HEK293 (cell line): Measurements from ENCODE around the gene MEST.

Experiments
- CTCF ChIP-seq: fragments of 450-650 bp; formaldehyde crosslinking; IDR thresholded peaks from 2 replicates; pipeline ENCODE4 v1.5.1; 2016; ENCODE audit warnings: missing biosample characterization, missing genetic modification characterization
- ZBTB20 ChIP-seq: fragments of 450-650 bp; formaldehyde crosslinking; IDR thresholded peaks from 2 replicates; pipeline ENCODE4 v1.5.1; 2016; ENCODE audit warnings: missing biosample characterization, missing genetic modification characterization
- ZNF10 ChIP-seq: fragments of 450-650 bp; formaldehyde crosslinking; IDR thresholded peaks from 2 replicates; pipeline ENCODE4 v1.5.1; 2017; ENCODE audit warnings: missing biosample characterization, missing genetic modification characterization
- ZNF239 ChIP-seq: fragments of 450-650 bp; formaldehyde crosslinking; IDR thresholded peaks from 2 replicates; pipeline ENCODE4 v1.5.1; 2016; ENCODE audit warnings: missing biosample characterization, missing genetic modification characterization
- ZNF354C ChIP-seq: fragments of 450-650 bp; formaldehyde crosslinking; IDR thresholded peaks from 2 replicates; pipeline ENCODE4 v1.5.1; 2016; ENCODE audit warnings: missing biosample characterization, missing genetic modification characterization, low read depth, borderline replicate concordance
- ZNF433 ChIP-seq: fragments of 450-650 bp; formaldehyde crosslinking; IDR thresholded peaks from 2 replicates; pipeline ENCODE4 v1.5.1; 2016; ENCODE audit warnings: missing biosample characterization, missing genetic modification characterization, low read depth
- ZNF707 ChIP-seq: fragments of 450-650 bp; formaldehyde crosslinking; IDR thresholded peaks from 2 replicates; pipeline ENCODE4 v1.5.1; 2016; ENCODE audit warnings: missing biosample characterization, missing genetic modification characterization
- TF ChIP-seq, protein P1 (sequence below): fragments of 450-650 bp; formaldehyde crosslinking; IDR thresholded peaks from 2 replicates; pipeline ENCODE4 v1.5.1; 2016; ENCODE audit warnings: missing biosample characterization, missing genetic modification characterization, low read depth

- TF ChIP-seq ZNF707 (tag by site-specific recombination) (no peak), CTCF (tag by site-specific recombination) (no peak), ZBTB20 (tag by site-specific recombination) (no peak), ZNF10 (tag by site-specific recombination) (no peak), ZNF354C (tag by site-specific recombination) (no peak), ZNF433 (tag by site-specific recombination) (no peak), ZNF239 (tag by site-specific recombination) (no peak)
- TF ChIP-seq, protein P1, sequence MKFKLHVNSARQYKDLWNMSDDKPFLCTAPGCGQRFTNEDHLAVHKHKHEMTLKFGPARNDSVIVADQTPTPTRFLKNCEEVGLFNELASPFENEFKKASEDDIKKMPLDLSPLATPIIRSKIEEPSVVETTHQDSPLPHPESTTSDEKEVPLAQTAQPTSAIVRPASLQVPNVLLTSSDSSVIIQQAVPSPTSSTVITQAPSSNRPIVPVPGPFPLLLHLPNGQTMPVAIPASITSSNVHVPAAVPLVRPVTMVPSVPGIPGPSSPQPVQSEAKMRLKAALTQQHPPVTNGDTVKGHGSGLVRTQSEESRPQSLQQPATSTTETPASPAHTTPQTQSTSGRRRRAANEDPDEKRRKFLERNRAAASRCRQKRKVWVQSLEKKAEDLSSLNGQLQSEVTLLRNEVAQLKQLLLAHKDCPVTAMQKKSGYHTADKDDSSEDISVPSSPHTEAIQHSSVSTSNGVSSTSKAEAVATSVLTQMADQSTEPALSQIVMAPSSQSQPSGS (tag by site-specific recombination), result no peak
These were observed 51.7 kb downstream of the MEST start for GRCh38 chr7:130543487-130544010.
